ENCODE data around the gene ABCC2.

- TF ChIP-seq, protein P1, sequence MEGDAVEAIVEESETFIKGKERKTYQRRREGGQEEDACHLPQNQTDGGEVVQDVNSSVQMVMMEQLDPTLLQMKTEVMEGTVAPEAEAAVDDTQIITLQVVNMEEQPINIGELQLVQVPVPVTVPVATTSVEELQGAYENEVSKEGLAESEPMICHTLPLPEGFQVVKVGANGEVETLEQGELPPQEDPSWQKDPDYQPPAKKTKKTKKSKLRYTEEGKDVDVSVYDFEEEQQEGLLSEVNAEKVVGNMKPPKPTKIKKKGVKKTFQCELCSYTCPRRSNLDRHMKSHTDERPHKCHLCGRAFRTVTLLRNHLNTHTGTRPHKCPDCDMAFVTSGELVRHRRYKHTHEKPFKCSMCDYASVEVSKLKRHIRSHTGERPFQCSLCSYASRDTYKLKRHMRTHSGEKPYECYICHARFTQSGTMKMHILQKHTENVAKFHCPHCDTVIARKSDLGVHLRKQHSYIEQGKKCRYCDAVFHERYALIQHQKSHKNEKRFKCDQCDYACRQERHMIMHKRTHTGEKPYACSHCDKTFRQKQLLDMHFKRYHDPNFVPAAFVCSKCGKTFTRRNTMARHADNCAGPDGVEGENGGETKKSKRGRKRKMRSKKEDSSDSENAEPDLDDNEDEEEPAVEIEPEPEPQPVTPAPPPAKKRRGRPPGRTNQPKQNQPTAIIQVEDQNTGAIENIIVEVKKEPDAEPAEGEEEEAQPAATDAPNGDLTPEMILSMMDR (conservative IDR thresholded peaks at IDR 0.05; ENCODE audit: low read depth in 2 of 2): no peak
- TF ChIP-seq EZH2phosphoT487 (IDR thresholded peaks at IDR 0.05; ENCODE audit: unreplicated experiment): no peak
Measured at GRCh38 chr10:99860466-99860865, 78.0 kb downstream of the ABCC2 start.

Measured in GM23338 (cell line).